Panc1 (cell line): ENCODE data around the gene MBD3. TPM values are rescaled to one million over a fixed set of nuclear protein-coding genes. Genes with fewer than 3 reads are reported as not detected.

Experiments
- ATAC-seq: fragments of 200-7000 bp; cut with Tn5 transposase; 2 replicates; pipeline ENCODE4 v1.9.1; 2020; ENCODE audit warnings: mild to moderate bottlenecking, moderate library complexity
- BruUV-seq: library from RNA; stranded (reverse); fragments of 400-500 nt; replicated peaks from 2 replicates; lab custom pipeline; 2021; lab: Mats Ljungman, UMichigan
- CTCF ChIA-PET: fragments of 300-600 bp; sonication (Branson Sonifier 250); formaldehyde crosslinking; loops from one replicate; lab custom pipeline; 2022; ENCODE audit warnings: antibody characterized with exemption; lab: Charles Lee
- POLR2A ChIA-PET: fragments of 300-600 bp; sonication (Branson Sonifier 250); formaldehyde crosslinking; loops from one replicate; lab custom pipeline; 2022; ENCODE audit warnings: antibody characterized with exemption; lab: Charles Lee
- DNase-seq: peaks from one replicate; pipeline ENCODE4 v3.0.0-alpha.2; 2010; ENCODE audit warnings: low read depth, low spot score
- H3K27ac ChIP-seq: 2 replicates; pipeline ENCODE4 v1.5.1; 2011; ENCODE audit warnings: mild to moderate bottlenecking, low read length, inconsistent platforms
- H3K27me3 ChIP-seq: fragments of 200-500 bp; sonication (Bioruptor generic); 2 replicates; pipeline ENCODE4 v1.6.0; 2014; ENCODE audit warnings: low read length, inconsistent platforms; ENCODE audit not compliant: control insufficient read depth, insufficient read depth
- H3K36me3 ChIP-seq: fragments of 200-500 bp; sonication (Bioruptor generic); 2 replicates; pipeline ENCODE4 v1.5.1; 2014; ENCODE audit warnings: inconsistent platforms, mild to moderate bottlenecking, low read length, moderate library complexity; ENCODE audit not compliant: control insufficient read depth, insufficient read depth
- H3K4me1 ChIP-seq: 2 replicates; pipeline ENCODE4 v1.5.1; 2011; ENCODE audit warnings: inconsistent platforms, mild to moderate bottlenecking, low read length, moderate library complexity; ENCODE audit not compliant: control insufficient read depth, insufficient read depth
- H3K4me3 ChIP-seq, 2 experiments: 2 replicates each; pipeline ENCODE4 v1.5.1; 2011 to 2012; ENCODE audit warnings: low read depth in 2 of 2, low read length in 2 of 2, mild to moderate bottlenecking in 2 of 2, inconsistent platforms in 1 of 2, moderate library complexity in 1 of 2
- H3K9me3 ChIP-seq: fragments of 200-500 bp; sonication (Bioruptor generic); 2 replicates; pipeline ENCODE4 v1.5.1; 2014; ENCODE audit warnings: low read depth, mild to moderate bottlenecking, inconsistent platforms, low read length, moderate library complexity; ENCODE audit not compliant: control insufficient read depth, insufficient read depth
- POLR2AphosphoS5 ChIP-seq: IDR thresholded peaks from 2 replicates; pipeline ENCODE4 v1.6.1; 2012; ENCODE audit warnings: mild to moderate bottlenecking, low read depth, low read length, moderate library complexity
- SIN3A ChIP-seq: IDR thresholded peaks from 2 replicates; pipeline ENCODE4 v1.6.1; 2012; ENCODE audit warnings: low read depth, mild to moderate bottlenecking, low read length, moderate library complexity, borderline replicate concordance; ENCODE audit not compliant: insufficient read depth
- TCF7L2 ChIP-seq: IDR thresholded peaks from 2 replicates; pipeline ENCODE4 v1.6.1; 2011; ENCODE audit warnings: mild to moderate bottlenecking, low read depth, low read length, inconsistent platforms
- in situ Hi-C: cut with HindIII; loops from 2 replicates; pipeline ENCODE4 v1.10.0; 2016; ENCODE audit warnings: low sequenced_read_pairs, low pct_unique_long_range_greater_than_20kb
- intact Hi-C: fragments of 100-400 bp; cut with micrococcal nuclease; formaldehyde crosslinking; loops from one replicate; pipeline ENCODE4 v1.10.0; 2022; ENCODE audit not compliant: unreplicated experiment
- total RNA-seq: library from RNA; stranded (reverse); gene quantifications from one replicate; pipeline ENCODE4 v1.2.1, GENCODE V29; 2021; ENCODE audit not compliant: unreplicated experiment
- TF ChIP-seq, protein P1 (sequence below): fragments of 450-650 bp; IDR thresholded peaks from 2 replicates; pipeline ENCODE4 v1.5.1; 2017; ENCODE audit warnings: mild to moderate bottlenecking
- TF ChIP-seq, protein P2 (sequence below), 2 experiments: IDR thresholded peaks; 2 replicates each; pipeline ENCODE4 v1.6.1; 2011 to 2012; ENCODE audit warnings: low read depth in 2 of 2, control low read depth in 1 of 2, low read length in 1 of 2, mild to moderate bottlenecking in 1 of 2, moderate library complexity in 1 of 2; ENCODE audit not compliant: insufficient read depth in 1 of 2

Gene MBD3
- total RNA-seq, 1 experiment from 2014 or later, result 139 TPM

DNA sequence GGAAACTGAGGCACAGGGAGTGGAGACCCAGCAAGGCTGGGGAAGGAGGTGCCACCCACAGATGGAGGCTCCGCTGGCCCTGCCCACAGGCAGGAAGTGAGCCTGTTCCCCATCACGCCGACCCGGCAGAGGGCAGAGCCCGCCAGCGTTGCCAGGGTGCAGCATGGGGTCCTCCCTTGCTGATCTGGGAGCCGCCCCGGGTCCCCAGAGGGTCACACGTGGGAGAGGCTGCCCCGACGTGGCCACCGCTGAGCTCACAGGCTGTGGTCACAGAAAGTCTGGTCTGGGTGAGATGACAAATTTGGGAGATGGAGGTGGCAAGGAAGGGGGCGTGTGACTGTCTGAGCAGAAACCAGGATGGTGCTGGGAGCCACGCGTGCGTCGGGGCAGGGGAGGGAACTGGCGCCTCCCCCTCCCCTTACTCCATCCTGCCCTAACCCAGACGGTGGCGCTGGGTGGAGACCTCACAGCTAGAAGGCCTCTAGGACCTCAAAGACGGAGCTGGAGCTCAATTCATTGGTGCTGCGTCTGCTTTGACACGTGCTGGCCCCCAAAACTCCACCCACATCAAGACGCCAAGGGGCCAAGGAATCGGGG, 32.3 kb downstream of the MBD3 start:
- ATAC-seq (no peak), DNase-seq (no peak)
- no peaks in the 10 kb centered on the region for H3K9me3 ChIP-seq
- no peaks in the 10 kb centered on the region for H3K4me1 ChIP-seq
- no peaks in the 10 kb centered on the region for H3K36me3 ChIP-seq
- ChIA-PET CTCF (no interaction called here), POLR2A (no interaction called here)
- H3K27me3 ChIP-seq, result no peaks in the 10 kb centered on the region
- no peak overlapping the region for H3K4me3 ChIP-seq
- intact Hi-C loops, result no loop called here
- in situ Hi-C loops, result no loop called here
- no peak overlapping the region for H3K27ac ChIP-seq
- no peak for TF ChIP-seq TCF7L2
- no peak for TF ChIP-seq SIN3A
- no peak for TF ChIP-seq POLR2AphosphoS5
- TF ChIP-seq, protein P1, sequence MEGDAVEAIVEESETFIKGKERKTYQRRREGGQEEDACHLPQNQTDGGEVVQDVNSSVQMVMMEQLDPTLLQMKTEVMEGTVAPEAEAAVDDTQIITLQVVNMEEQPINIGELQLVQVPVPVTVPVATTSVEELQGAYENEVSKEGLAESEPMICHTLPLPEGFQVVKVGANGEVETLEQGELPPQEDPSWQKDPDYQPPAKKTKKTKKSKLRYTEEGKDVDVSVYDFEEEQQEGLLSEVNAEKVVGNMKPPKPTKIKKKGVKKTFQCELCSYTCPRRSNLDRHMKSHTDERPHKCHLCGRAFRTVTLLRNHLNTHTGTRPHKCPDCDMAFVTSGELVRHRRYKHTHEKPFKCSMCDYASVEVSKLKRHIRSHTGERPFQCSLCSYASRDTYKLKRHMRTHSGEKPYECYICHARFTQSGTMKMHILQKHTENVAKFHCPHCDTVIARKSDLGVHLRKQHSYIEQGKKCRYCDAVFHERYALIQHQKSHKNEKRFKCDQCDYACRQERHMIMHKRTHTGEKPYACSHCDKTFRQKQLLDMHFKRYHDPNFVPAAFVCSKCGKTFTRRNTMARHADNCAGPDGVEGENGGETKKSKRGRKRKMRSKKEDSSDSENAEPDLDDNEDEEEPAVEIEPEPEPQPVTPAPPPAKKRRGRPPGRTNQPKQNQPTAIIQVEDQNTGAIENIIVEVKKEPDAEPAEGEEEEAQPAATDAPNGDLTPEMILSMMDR, result no peak
- TF ChIP-seq, protein P2, sequence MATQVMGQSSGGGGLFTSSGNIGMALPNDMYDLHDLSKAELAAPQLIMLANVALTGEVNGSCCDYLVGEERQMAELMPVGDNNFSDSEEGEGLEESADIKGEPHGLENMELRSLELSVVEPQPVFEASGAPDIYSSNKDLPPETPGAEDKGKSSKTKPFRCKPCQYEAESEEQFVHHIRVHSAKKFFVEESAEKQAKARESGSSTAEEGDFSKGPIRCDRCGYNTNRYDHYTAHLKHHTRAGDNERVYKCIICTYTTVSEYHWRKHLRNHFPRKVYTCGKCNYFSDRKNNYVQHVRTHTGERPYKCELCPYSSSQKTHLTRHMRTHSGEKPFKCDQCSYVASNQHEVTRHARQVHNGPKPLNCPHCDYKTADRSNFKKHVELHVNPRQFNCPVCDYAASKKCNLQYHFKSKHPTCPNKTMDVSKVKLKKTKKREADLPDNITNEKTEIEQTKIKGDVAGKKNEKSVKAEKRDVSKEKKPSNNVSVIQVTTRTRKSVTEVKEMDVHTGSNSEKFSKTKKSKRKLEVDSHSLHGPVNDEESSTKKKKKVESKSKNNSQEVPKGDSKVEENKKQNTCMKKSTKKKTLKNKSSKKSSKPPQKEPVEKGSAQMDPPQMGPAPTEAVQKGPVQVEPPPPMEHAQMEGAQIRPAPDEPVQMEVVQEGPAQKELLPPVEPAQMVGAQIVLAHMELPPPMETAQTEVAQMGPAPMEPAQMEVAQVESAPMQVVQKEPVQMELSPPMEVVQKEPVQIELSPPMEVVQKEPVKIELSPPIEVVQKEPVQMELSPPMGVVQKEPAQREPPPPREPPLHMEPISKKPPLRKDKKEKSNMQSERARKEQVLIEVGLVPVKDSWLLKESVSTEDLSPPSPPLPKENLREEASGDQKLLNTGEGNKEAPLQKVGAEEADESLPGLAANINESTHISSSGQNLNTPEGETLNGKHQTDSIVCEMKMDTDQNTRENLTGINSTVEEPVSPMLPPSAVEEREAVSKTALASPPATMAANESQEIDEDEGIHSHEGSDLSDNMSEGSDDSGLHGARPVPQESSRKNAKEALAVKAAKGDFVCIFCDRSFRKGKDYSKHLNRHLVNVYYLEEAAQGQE (IDR thresholded peaks at IDR 0.05; ENCODE audit: insufficient read depth in 1 of 2, low read depth in 2 of 2, low read length in 1 of 2), result no peak
- no TSS peak for BruUV-seq

DNA sequence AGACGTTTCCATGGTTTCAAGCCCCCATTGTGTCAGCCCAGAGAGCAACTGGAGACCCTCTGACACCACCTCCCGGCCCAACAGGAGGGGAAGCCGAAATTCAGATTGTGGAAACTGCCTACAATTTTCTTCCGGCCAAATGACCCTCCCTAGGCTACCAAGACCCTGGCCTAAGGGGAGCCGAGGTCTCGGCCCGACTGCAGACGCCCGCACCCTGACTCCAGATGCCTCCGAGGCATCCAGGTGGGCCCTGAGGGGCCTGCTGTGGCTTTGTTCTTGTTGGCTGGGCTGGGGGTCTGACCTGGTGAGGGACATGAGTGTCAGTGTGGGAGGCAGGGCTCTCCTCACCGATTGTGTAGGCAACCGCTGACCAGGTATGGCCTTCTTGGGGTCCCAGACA, 34.1 kb downstream of the MBD3 start:
- ATAC-seq (no peak), DNase-seq (no peak)
- H3K4me3 ChIP-seq, result no peak overlapping the region
- H3K27ac ChIP-seq, result no peak overlapping the region
- no peaks in the 10 kb centered on the region for H3K4me1 ChIP-seq
- H3K9me3 ChIP-seq, result no peaks in the 10 kb centered on the region
- no peak for TF ChIP-seq SIN3A
- no peak for TF ChIP-seq POLR2AphosphoS5
- TF ChIP-seq, protein P2 (IDR thresholded peaks at IDR 0.05; ENCODE audit: insufficient read depth in 1 of 2, low read depth in 2 of 2, low read length in 1 of 2), result no peak
- TF ChIP-seq TCF7L2, result no peak
- TF ChIP-seq, protein P1, result no peak
- TSS peak; percentile 74 for BruUV-seq
- in situ Hi-C loops, result no loop called here
- no peaks in the 10 kb centered on the region for H3K27me3 ChIP-seq
- intact Hi-C loops, result no loop called here
- POLR2A ChIA-PET, result no interaction called here
- CTCF ChIA-PET, result no interaction called here
- no peaks in the 10 kb centered on the region for H3K36me3 ChIP-seq
